Skeletal muscle satellite cell (primary cell): Measurements from ENCODE around the gene ROR1.
"Not testable (repeated sequence)": the region's sequence is repeated elsewhere in the genome, so short reads cannot be mapped to it uniquely, and the experiment has no call there.

Source experiments
- H3K27me3 ChIP-seq: 2 replicates; pipeline ENCODE4 v1.7.0; 2013; ENCODE audit warnings: low read length; ENCODE audit not compliant: control insufficient read depth, insufficient read depth
- H3K36me3 ChIP-seq: 2 replicates; pipeline ENCODE4 v1.7.0; 2013; ENCODE audit warnings: mild to moderate bottlenecking, control low read depth, low read length; ENCODE audit not compliant: insufficient read depth
- H3K4me1 ChIP-seq: 2 replicates; pipeline ENCODE4 v1.7.0; 2013; ENCODE audit warnings: low read length; ENCODE audit not compliant: control insufficient read depth, insufficient read depth
- H3K4me2 ChIP-seq: 2 replicates; pipeline ENCODE4 v1.7.0; 2013; ENCODE audit warnings: mild to moderate bottlenecking, low read length
- H3K4me3 ChIP-seq: 2 replicates; pipeline ENCODE4 v1.7.0; 2013; ENCODE audit warnings: low read length
- H3K9ac ChIP-seq: 2 replicates; pipeline ENCODE4 v1.7.0; 2013; ENCODE audit warnings: mild to moderate bottlenecking, low read depth, low read length, moderate library complexity
- H3K9me3 ChIP-seq: replicated peaks from 2 replicates; pipeline ENCODE4 v1.7.0; 2013; ENCODE audit warnings: mild to moderate bottlenecking, control low read depth, low read length

ROR1 gene

DNA sequence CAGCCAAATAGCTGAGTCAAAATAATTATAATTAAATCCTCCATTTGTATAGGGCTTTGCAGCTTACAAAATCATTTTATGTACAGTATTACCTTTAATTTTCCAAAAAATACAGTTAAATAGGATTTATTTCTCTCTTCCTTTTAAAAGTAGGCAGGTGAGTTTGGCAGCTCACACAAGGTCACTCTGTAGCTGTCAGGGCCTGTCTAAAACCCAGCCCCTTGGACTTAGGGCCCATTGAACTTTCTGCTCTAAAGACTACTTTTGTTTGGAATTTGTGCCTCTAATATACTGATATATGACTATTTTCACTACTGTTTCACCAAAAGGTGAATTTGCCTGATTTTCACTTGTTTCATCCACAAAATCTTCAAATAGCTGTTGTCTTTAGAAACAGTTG is 10.3 kb downstream of the ROR1 start:
- peaks cover 8% of the 10 kb centered on the region for H3K4me1 ChIP-seq
- no peak overlapping the region for H3K9ac ChIP-seq
- no peaks in the 10 kb centered on the region for H3K9me3 ChIP-seq
- no peaks in the 10 kb centered on the region for H3K27me3 ChIP-seq
- no peaks in the 10 kb centered on the region for H3K36me3 ChIP-seq
- no peak overlapping the region for H3K4me3 ChIP-seq
- no peak overlapping the region for H3K4me2 ChIP-seq

DNA sequence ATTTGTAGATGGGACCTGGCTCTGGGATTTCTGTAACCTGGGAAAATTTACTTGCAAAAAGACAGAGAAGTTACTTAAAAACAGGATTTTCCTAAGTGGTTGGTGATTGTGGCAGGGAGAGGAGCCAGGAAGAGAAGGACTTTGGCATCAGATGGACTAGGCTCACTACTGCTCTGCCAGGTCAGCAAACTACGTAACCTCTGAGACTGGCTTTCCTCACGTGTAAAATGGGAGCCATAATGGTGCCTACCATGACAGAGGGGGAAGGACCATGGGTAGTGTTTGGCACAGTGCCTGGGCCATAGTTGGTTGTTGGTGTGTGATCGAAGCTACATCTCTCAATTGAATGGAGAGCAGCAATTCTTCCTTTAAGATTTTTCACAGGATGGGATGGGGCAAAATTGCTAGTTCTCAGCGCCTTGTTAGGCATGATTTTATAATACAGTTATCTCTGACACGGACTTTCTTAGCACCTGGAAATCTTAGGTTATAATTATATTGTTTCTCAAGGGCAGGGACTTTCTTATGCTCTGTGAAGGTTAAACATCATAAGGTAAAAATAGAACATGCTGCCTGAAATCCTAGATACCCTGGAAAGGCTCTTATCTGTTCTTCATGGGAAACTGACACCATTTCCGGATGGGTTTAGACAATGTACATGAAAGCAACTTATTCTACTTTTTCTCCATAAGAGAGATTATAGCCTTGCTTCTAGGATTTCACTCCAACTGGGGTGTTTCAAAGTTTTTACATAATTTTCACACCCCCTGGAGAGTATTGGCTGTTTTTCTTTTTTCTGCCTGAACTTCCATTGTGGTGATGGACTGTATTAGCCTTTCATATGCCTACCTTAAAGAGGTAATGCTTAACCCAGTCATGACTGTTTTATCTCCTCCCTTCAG is 10.9 kb downstream of the ROR1 start:
- H3K9me3 ChIP-seq: no peaks in the 10 kb centered on the region
- H3K9ac ChIP-seq: no peak overlapping the region
- H3K4me3 ChIP-seq: no peak overlapping the region
- no peak overlapping the region for H3K4me2 ChIP-seq
- peaks cover 2% of the 10 kb centered on the region for H3K4me1 ChIP-seq
- H3K27me3 ChIP-seq: no peaks in the 10 kb centered on the region
- no peaks in the 10 kb centered on the region for H3K36me3 ChIP-seq

DNA sequence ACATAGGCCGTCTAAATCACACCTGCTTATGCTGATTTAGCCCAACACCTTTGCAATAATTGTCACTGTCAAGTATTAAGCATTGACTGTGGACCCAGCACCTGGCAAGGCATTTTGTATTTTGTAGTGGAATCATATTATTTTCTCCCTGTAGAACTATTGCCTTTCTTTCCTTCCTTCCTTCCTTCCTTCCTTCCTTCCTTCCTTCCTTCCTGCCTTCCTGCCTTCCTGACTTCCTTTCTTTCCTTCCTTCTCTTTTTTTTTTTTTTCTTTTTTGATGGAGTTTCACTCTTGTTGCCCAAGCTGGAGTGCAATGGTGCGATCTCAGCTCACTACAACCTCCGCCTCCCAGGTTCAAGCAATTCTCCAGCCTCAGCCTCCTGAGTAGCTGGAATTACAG is 13.5 kb downstream of the ROR1 start:
- H3K9ac ChIP-seq, H3K27me3 ChIP-seq, H3K4me1 ChIP-seq, H3K36me3 ChIP-seq, H3K4me2 ChIP-seq, H3K4me3 ChIP-seq, H3K9me3 ChIP-seq: not testable (repeated sequence)

DNA sequence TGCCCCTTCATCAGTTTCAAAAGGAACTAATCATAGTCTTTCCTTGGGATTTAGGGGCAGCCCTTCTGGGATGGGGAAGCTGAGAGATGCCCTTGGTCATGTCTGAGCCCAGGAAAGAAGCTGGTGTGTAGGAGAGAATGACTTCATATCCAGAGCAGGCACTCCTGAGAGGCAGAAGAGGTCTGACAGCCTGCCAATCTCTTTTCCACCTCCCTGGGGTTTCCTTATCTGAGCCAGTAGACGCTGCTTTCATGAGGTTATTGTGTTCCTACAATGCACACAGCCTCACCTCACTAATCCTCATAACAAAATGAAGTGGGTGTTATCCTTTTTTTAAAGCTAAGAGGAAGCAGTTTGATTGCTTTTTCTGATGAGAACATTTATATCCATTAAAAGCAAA is 14.1 kb downstream of the ROR1 start:
- H3K36me3 ChIP-seq: no peaks in the 10 kb centered on the region
- no peak overlapping the region for H3K4me2 ChIP-seq
- no peaks in the 10 kb centered on the region for H3K9me3 ChIP-seq
- no peaks in the 10 kb centered on the region for H3K27me3 ChIP-seq
- H3K4me3 ChIP-seq: no peak overlapping the region
- H3K9ac ChIP-seq: no peak overlapping the region
- H3K4me1 ChIP-seq: no peaks in the 10 kb centered on the region

DNA sequence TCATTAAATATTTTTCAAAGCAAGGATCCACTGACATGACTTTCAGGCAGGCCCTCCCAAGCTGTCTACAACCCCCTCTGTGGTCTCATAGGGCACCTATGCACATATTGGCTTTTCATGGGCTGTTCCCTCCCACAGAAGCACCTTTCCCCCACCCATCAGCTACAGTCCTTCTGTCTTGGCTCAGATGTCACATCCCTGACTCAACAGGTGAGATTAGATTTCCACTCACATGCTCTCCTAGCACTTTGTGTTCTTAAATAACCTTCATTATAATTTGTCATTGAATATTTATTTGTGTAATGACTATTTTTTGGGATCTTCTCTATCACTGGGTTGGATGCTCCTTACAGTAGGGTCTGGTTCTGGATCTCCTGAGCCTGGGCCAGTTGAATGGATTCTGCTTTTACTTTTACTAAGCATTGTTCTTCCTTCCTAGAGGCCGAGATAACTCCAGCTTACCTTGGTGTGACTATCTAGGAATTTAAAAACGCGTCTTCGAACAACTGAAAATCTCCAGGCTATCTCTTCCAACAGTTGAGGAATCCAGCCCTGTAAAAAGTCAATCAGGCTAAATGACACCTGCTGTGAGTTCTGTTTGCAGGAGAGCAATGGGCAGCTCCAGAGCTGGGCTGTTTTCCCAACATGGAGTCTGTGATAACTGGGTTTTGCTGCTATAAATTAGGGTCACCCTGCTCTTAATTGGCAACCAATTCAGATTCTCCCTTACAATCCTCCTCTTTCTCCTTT is 16.2 kb downstream of the ROR1 start:
- Histone ChIP-seq H3K4me2 (no peak overlapping the region), H3K4me3 (no peak overlapping the region), H3K27me3 (no peaks in the 10 kb centered on the region), H3K9me3 (no peaks in the 10 kb centered on the region), H3K9ac (no peak overlapping the region), H3K4me1 (peaks cover 4% of the 10 kb centered on the region), H3K36me3 (no peaks in the 10 kb centered on the region)

DNA sequence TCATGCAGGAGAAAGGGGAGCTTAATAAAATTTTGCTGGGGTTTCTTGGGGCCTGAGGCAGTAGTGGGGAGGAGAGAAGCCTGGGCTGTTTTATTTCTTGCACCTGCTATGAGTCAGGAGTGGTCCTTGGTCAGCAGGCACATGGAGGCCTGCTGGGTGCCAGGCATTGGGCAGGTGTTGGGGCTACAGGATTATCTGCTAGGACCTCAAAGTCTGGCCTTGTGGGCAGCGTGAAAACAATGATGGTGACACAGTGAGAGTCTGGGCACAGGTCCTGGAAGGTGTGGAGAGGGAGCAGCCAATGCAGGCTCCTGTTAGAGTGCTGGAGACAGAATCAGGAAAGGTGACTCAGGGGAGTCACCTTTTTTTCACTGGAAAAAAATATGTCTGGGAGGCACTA is 17.2 kb downstream of the ROR1 start:
- H3K4me1 ChIP-seq: peaks cover 10% of the 10 kb centered on the region
- H3K9ac ChIP-seq: no peak overlapping the region
- H3K4me3 ChIP-seq: no peak overlapping the region
- no peaks in the 10 kb centered on the region for H3K36me3 ChIP-seq
- H3K4me2 ChIP-seq: no peak overlapping the region
- no peaks in the 10 kb centered on the region for H3K27me3 ChIP-seq
- no peaks in the 10 kb centered on the region for H3K9me3 ChIP-seq

DNA sequence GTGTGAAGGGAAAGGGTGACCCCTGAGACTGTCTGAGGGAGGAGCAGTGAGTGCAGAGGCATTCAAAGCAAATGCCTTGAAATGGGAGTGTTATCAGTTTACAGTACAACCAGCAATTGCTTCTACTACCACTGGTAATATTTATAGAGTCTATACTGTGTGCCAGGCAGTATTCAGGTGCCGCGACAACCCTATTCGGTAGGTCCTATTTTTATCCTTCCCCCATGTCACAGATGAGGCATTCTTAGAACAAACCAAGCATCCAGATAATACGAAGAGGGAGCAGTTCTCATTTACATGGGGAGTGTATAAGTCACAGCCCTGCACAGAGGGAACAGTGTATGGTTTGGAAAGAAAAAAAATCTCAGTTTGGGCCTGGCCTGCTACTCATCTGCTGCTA is 18.3 kb downstream of the ROR1 start:
- Histone ChIP-seq H3K27me3 (no peaks in the 10 kb centered on the region), H3K4me2 (no peak overlapping the region), H3K9me3 (no peaks in the 10 kb centered on the region), H3K4me1 (peaks cover 17% of the 10 kb centered on the region), H3K36me3 (no peaks in the 10 kb centered on the region), H3K4me3 (no peak overlapping the region), H3K9ac (no peak overlapping the region)

DNA sequence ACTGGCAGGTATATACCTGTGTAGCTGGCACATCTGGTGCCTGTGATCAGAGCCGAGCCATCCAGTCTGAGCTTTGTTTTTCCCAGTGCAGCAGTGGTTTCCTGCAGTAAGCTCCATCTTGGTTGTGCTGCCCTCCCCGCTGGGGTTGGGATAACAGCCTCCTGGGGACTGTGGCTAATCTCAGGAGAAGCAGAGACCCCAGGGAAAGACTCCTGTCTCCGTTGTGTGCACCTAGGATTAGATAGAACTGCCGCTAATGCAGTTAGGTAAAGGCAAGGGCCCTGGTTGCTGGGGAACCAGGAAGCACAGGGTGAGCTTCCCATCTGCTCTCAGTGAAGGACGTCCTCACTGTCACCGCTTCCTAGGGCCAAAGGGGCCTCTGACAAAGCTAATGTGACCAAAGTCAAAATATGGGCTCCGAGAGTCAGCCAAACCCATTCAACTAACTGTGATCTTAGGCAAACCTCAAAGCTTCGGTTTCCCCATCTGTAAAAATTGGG is 20.0 kb downstream of the ROR1 start:
- H3K4me3 ChIP-seq: no peak overlapping the region
- no peak overlapping the region for H3K9ac ChIP-seq
- no peaks in the 10 kb centered on the region for H3K36me3 ChIP-seq
- H3K9me3 ChIP-seq: no peaks in the 10 kb centered on the region
- H3K4me1 ChIP-seq: peaks cover 25% of the 10 kb centered on the region
- no peak overlapping the region for H3K4me2 ChIP-seq
- H3K27me3 ChIP-seq: no peaks in the 10 kb centered on the region

DNA sequence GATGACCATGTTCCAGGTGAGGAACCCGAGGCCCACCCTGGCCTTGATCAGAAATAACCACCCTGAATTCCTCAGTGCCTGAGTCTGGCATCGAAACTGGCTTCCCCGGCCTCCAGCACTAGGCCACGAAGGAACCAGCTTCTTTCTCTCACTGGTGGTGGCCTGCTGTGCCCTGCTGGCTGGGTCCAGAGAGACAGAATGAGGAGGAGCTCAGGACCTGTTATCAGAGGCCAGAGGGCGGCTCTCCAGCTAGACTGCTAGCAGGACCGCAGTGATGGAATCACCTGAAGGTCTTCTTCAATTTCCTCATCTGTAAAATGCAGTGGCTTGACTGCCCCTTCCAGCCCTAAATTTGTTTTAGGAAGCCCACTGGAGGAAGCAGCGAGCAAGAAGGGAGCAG is 20.5 kb downstream of the ROR1 start:
- Histone ChIP-seq H3K4me2 (no peak overlapping the region), H3K36me3 (no peaks in the 10 kb centered on the region), H3K4me1 (peaks cover 25% of the 10 kb centered on the region)

DNA sequence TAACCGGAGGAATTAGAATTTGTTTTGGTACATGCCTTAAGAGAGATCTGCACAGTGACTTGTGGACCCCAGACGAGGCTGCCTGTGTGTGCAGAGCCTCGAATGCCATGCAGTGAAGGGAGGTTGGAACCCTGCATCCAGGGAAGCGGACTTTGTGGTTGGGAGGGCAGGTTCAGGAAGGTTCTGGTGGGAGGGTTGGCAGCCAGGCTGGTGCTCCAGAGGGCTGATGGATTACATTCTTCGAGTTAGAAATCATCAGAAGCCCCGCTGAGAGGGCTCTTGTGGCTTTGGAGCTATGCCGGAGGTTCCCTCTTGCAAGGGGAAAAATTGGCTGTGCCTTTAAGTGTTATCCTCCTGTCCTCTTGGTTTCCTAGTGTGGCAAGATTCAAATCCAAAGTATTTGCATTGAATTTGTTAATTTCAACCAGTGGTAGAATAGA is 21.1 kb downstream of the ROR1 start:
- H3K4me2 ChIP-seq: no peak overlapping the region
- peaks cover 31% of the 10 kb centered on the region for H3K4me1 ChIP-seq

More for the DNA sequence above, 20.5 kb downstream of the ROR1 start:
- Histone ChIP-seq H3K27me3 (no peaks in the 10 kb centered on the region), H3K4me3 (no peak overlapping the region), H3K9me3 (no peaks in the 10 kb centered on the region), H3K9ac (no peak overlapping the region)

DNA sequence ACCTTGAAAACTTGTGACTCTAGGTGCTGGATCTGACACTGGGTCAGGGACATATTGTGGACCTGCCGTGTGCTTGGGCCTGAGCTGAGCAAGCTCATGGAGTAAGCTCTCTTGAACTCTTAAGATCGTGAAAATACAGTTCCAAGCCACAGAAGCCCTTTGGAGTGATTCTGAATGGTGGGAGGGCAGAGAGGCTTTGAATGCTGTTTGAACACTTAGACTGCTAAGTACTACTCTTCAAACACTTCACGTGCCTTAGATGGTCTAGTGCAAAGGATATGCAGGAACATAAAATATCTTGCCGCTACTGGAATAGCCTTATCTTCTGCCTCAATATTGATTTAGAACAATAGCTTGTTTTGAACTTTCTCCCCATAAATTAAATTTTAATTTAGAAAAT is 21.6 kb downstream of the ROR1 start:
- no peak overlapping the region for H3K4me2 ChIP-seq
- H3K9ac ChIP-seq: no peak overlapping the region
- peaks cover 33% of the 10 kb centered on the region for H3K4me1 ChIP-seq
- H3K27me3 ChIP-seq: no peaks in the 10 kb centered on the region
- no peaks in the 10 kb centered on the region for H3K9me3 ChIP-seq
- no peaks in the 10 kb centered on the region for H3K36me3 ChIP-seq
- no peak overlapping the region for H3K4me3 ChIP-seq

More for the DNA sequence above, 21.1 kb downstream of the ROR1 start:
- Histone ChIP-seq H3K9me3 (no peaks in the 10 kb centered on the region), H3K36me3 (no peaks in the 10 kb centered on the region), H3K4me3 (no peak overlapping the region), H3K27me3 (no peaks in the 10 kb centered on the region), H3K9ac (no peak overlapping the region)
